GM23248 (cell line): Measurements from ENCODE around the gene PPP1R13B. TPM values are rescaled to one million over a fixed set of nuclear protein-coding genes. Genes with fewer than 3 reads are reported as not detected.

Experiments
- DNase-seq: peaks from one replicate; pipeline ENCODE4 v3.0.0-alpha.2; 2015
- H2AFZ ChIP-seq: fragments of 200-600 bp; sonication (generic); 2 replicates; pipeline ENCODE4 v1.6.1; 2016; ENCODE audit warnings: antibody characterized with exemption
- H3F3A ChIP-seq: fragments of 200-600 bp; sonication (generic); 2 replicates; pipeline ENCODE4 v1.6.1; 2016; ENCODE audit warnings: mild to moderate bottlenecking, antibody characterized with exemption, mixed run types; ENCODE audit not compliant: insufficient read depth
- H3K27ac ChIP-seq: fragments of 200-600 bp; sonication (generic); 2 replicates; pipeline ENCODE4 v1.5.1; 2016; ENCODE audit warnings: mild to moderate bottlenecking
- H3K27me3 ChIP-seq: fragments of 200-600 bp; sonication (generic); replicated peaks from 2 replicates; pipeline ENCODE4 v1.6.1; 2016; ENCODE audit warnings: mild to moderate bottlenecking; ENCODE audit not compliant: insufficient read depth
- H3K36me3 ChIP-seq: fragments of 200-600 bp; sonication (generic); 2 replicates; pipeline ENCODE4 v1.6.1; 2016; ENCODE audit warnings: low read depth, mild to moderate bottlenecking
- H3K4me1 ChIP-seq: fragments of 200-600 bp; sonication (generic); 2 replicates; pipeline ENCODE4 v1.6.1; 2016; ENCODE audit warnings: mild to moderate bottlenecking; ENCODE audit not compliant: insufficient read depth
- H3K4me2 ChIP-seq: fragments of 200-600 bp; sonication (generic); one replicate; pipeline ENCODE4 v1.6.1; 2016; ENCODE audit warnings: mild to moderate bottlenecking; ENCODE audit not compliant: unreplicated experiment
- H3K4me3 ChIP-seq: fragments of 200-600 bp; sonication (generic); 2 replicates; pipeline ENCODE4 v1.5.1; 2016; ENCODE audit warnings: mild to moderate bottlenecking
- H3K79me2 ChIP-seq: fragments of 200-600 bp; sonication (generic); 2 replicates; pipeline ENCODE4 v1.6.1; 2016; ENCODE audit warnings: mild to moderate bottlenecking; ENCODE audit not compliant: insufficient read depth
- H3K9ac ChIP-seq: fragments of 200-600 bp; sonication (generic); 2 replicates; pipeline ENCODE4 v1.6.1; 2016; ENCODE audit warnings: mild to moderate bottlenecking
- H3K9me2 ChIP-seq: fragments of 200-600 bp; sonication (generic); 2 replicates; pipeline ENCODE4 v1.6.1; 2016; ENCODE audit warnings: mixed run types, mild to moderate bottlenecking, moderate library complexity; ENCODE audit not compliant: insufficient read depth
- H3K9me3 ChIP-seq: fragments of 200-600 bp; sonication (generic); one replicate; pipeline ENCODE4 v1.6.1; 2017; ENCODE audit warnings: low read depth
- H4K20me1 ChIP-seq: fragments of 200-600 bp; sonication (generic); 2 replicates; pipeline ENCODE4 v1.6.0; 2016; ENCODE audit not compliant: insufficient read depth
- EZH2 ChIP-seq: fragments of 200-600 bp; sonication (generic); IDR thresholded peaks from 2 replicates; pipeline ENCODE4 v1.6.1; 2018; ENCODE audit warnings: antibody characterized with exemption, mild to moderate bottlenecking; ENCODE audit not compliant: insufficient read depth, poor library complexity, severe bottlenecking
- EZH2phosphoT487 ChIP-seq: fragments of 200-600 bp; sonication (generic); IDR thresholded peaks from 2 replicates; pipeline ENCODE4 v1.6.1; 2018; ENCODE audit warnings: antibody characterized with exemption, moderate library complexity, mild to moderate bottlenecking, low read depth; ENCODE audit not compliant: insufficient read depth
- WGBS, 2 experiments: methylation state at CpG; one replicate each; pipeline ENCODE4 v1.1.6; 2015 to 2017; ENCODE audit warnings: low lambda C conversion rate in 2 of 2, low coverage in 1 of 2; ENCODE audit errors: missing lambda C conversion rate in 2 of 2; 5-methylcytosine and 5-hydroxymethylcytosine counted together
- in situ Hi-C: fragments of 300-500 bp; cut with MboI; formaldehyde crosslinking; loops from 2 replicates; pipeline ENCODE4 v1.15.0; 2020
- polyA plus RNA-seq: library from polyadenylated mRNA; unstranded; fragments of >200 nt; fragmentation: Nextera tagmentation; extraction: Ambion mirVana; gene quantifications from 2 replicates; pipeline ENCODE4 v1.2.1, GENCODE V29; 2016
- total RNA-seq: library from RNA; depleted of rRNA; stranded (reverse); fragments of >200 nt; shearing (Covaris generic); gene quantifications from 2 replicates; pipeline ENCODE4 v1.2.3, GENCODE V29; 2014

Gene PPP1R13B
- total and polyA plus RNA-seq, 2 experiments from 2014 or later = 2.0 to 4.6 TPM

DNA sequence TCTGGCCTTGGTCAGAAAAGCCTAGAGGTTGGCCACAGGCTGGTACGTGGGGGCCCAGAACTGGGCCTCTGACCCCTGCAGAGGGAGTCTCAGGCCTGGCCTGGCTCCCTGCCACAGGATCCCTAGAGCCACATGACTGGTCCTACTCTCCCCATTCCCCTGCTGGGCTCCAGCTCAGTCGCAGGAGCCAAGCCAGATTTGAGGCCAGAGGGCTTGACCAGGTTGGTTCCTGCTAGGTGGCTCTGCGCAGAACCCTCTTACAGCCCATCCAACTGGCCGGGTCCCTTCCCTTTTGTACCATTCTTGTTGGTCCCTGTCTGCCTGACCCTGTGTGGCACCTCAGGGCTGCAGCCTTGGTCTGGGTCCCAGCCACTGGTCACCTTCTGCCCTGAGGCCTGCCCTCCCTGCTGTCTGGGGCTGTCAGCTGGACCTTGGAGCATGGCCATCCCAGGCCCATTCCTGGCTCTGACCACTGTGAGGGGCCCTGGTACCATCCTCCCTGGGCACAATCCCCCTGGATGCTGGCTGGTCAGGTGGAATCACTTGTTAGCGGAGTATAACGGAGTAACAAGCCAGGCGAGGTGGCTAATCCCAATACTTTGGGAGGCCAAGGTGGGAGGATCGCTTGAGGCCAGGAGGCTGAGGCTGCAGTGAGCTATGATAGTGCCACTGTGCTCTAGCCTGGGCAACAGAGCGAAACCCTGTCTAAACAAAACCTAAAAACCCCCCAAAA lies 22.9 kb upstream of the PPP1R13B start:
- TF ChIP-seq EZH2 = no peak
- no peak for TF ChIP-seq EZH2phosphoT487
- 89 to 95% methylated on average over 9 of the region's 9 CpGs for WGBS, 2 experiments
- no peaks in the 10 kb centered on the region for H3F3A ChIP-seq
- H3K9me3 ChIP-seq = no peaks in the 10 kb centered on the region
- H3K4me1 ChIP-seq = 0 out of 2 replicates have a peak, but pooled peaks cover 4% of the 10 kb centered on the region
- no peak for DNase-seq
- in situ Hi-C loops = no loop called here
- H3K79me2 ChIP-seq = no peaks in the 10 kb centered on the region
- H3K36me3 ChIP-seq = no peaks in the 10 kb centered on the region
- H3K4me3 ChIP-seq = no peak overlapping the region
- no peaks in the 10 kb centered on the region for H3K27me3 ChIP-seq
- H3K4me2 ChIP-seq = no peak overlapping the region
- H3K9me2 ChIP-seq = no peaks in the 10 kb centered on the region
- no peak overlapping the region for H3K9ac ChIP-seq
- no peak overlapping the region for H2AFZ ChIP-seq
- no peak overlapping the region for H3K27ac ChIP-seq
- H4K20me1 ChIP-seq = no peaks in the 10 kb centered on the region

- WGBS, 2 experiments = 87 to 88% methylated on average over 14 of the region's 14 CpGs
- H3K36me3 ChIP-seq = no peaks in the 10 kb centered on the region
- H3F3A ChIP-seq = no peaks in the 10 kb centered on the region
- no peak for DNase-seq
- H4K20me1 ChIP-seq = no peaks in the 10 kb centered on the region
- no peak overlapping the region for H2AFZ ChIP-seq
- no peak overlapping the region for H3K9ac ChIP-seq
- H3K4me1 ChIP-seq = 0 out of 2 replicates have a peak, but pooled peaks cover 4% of the 10 kb centered on the region
- H3K9me2 ChIP-seq = no peaks in the 10 kb centered on the region
- H3K27me3 ChIP-seq = no peaks in the 10 kb centered on the region
- in situ Hi-C loops = no loop called here
- no peak overlapping the region for H3K4me2 ChIP-seq
- no peak overlapping the region for H3K27ac ChIP-seq
- H3K4me3 ChIP-seq = no peak overlapping the region
- no peaks in the 10 kb centered on the region for H3K79me2 ChIP-seq
- no peaks in the 10 kb centered on the region for H3K9me3 ChIP-seq
- TF ChIP-seq EZH2phosphoT487 (no peak), EZH2 (no peak)
Measured at GRCh38 chr14:103869406-103870143, 22.2 kb upstream of the PPP1R13B start.

DNA sequence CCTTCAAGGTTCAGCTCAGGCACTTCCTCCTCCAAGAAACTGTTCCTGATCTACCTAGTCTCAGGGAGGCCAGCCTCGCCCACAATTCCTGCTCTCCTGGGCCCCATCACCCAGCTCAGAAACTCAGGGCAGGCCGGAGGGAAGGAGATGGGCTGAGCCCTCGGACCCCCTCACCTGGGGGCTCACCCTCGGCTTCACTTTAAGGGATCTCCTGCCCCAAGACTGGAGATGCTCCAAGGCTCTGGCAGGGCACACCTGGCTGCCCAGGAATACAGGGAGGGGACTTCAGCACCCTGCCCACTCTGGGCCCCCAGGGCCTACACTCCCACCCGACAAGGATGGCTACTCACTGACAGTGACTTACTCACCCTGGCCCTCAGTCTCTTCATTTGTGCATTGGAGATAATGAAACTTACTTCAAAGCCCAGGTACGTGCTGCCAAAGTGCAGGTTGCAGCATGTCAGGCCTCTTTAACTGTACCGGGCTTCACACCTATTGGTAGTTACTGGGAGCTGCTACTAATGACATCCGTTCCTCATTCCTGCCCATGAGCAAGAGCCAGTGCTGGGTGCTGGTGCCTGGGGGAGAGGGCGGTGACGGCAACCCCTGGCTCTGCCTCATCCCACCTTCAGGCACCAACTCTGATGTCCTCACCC lies 21.0 kb upstream of the PPP1R13B start:
- H3F3A ChIP-seq = no peaks in the 10 kb centered on the region
- H3K36me3 ChIP-seq = no peaks in the 10 kb centered on the region
- no peaks in the 10 kb centered on the region for H4K20me1 ChIP-seq
- H3K9me2 ChIP-seq = no peaks in the 10 kb centered on the region
- H3K27ac ChIP-seq = no peak overlapping the region
- no peak overlapping the region for H3K4me3 ChIP-seq
- H2AFZ ChIP-seq = no peak overlapping the region
- 0 out of 2 replicates have a peak, but pooled peaks cover 4% of the 10 kb centered on the region for H3K4me1 ChIP-seq
- 87 to 92% methylated on average over 10 of the region's 10 CpGs for WGBS, 2 experiments
- TF ChIP-seq EZH2phosphoT487 (no peak), EZH2 (no peak)
- H3K27me3 ChIP-seq = no peaks in the 10 kb centered on the region
- DNase-seq = no peak
- no peaks in the 10 kb centered on the region for H3K79me2 ChIP-seq
- no peak overlapping the region for H3K9ac ChIP-seq
- no peaks in the 10 kb centered on the region for H3K9me3 ChIP-seq
- H3K4me2 ChIP-seq = no peak overlapping the region
- in situ Hi-C loops = no loop called here

GRCh38 chr14:103867523-103867953 lies 20.2 kb upstream of the PPP1R13B start:
- H3K9ac ChIP-seq = no peak overlapping the region
- H3K9me2 ChIP-seq = no peaks in the 10 kb centered on the region
- TF ChIP-seq EZH2phosphoT487 (no peak), EZH2 (no peak)
- in situ Hi-C loops = no loop called here
- 68 to 69% methylated on average over 7 to 9 of the region's 10 CpGs for WGBS, 2 experiments
- H3K36me3 ChIP-seq = no peaks in the 10 kb centered on the region
- H4K20me1 ChIP-seq = no peaks in the 10 kb centered on the region
- H3K4me1 ChIP-seq = 0 out of 2 replicates have a peak, but pooled peaks cover 4% of the 10 kb centered on the region
- H2AFZ ChIP-seq = no peak overlapping the region
- no peaks in the 10 kb centered on the region for H3K9me3 ChIP-seq
- H3K79me2 ChIP-seq = no peaks in the 10 kb centered on the region
- no peak overlapping the region for H3K4me2 ChIP-seq
- no peak overlapping the region for H3K27ac ChIP-seq
- no peak for DNase-seq
- no peak overlapping the region for H3K4me3 ChIP-seq
- no peaks in the 10 kb centered on the region for H3K27me3 ChIP-seq
- H3F3A ChIP-seq = no peaks in the 10 kb centered on the region
